ENCODE results near the gene SERPINF2. TPM values are rescaled to one million over a fixed set of nuclear protein-coding genes. Genes with fewer than 3 reads are reported as not detected.

Gene SERPINF2
- total RNA-seq, 3 donors from 2014 or later, result 18.4 to 30.1 (median 21.3) TPM

GRCh38 chr17:1787301-1787902 lies 44.7 kb downstream of the SERPINF2 start:
- Histone ChIP-seq H3K4me1 (peaks cover 0 to 9% of the 10 kb centered on the region in 2 donors), H3K4me3 (no peak overlapping the region), H3K36me3 (no peaks in the 10 kb centered on the region), H3K27me3 (no peaks in the 10 kb centered on the region), H3K27ac (peak overlapping the region; percentile 70 to 89), H3K9me3 (no peaks in the 10 kb centered on the region)
- no peak for DNase-seq (ENCODE audit: low spot score in 2 of 2)
- TF ChIP-seq CTCF (IDR thresholded peaks at IDR 0.05) (no peak), POLR2AphosphoS5 (IDR thresholded peaks at IDR 0.05) (peak in 1 of 3 donors; percentile 25)
- intact Hi-C loops (cut with DNase I; ENCODE audit: low total_unique reads), result no loop called here

DNA sequence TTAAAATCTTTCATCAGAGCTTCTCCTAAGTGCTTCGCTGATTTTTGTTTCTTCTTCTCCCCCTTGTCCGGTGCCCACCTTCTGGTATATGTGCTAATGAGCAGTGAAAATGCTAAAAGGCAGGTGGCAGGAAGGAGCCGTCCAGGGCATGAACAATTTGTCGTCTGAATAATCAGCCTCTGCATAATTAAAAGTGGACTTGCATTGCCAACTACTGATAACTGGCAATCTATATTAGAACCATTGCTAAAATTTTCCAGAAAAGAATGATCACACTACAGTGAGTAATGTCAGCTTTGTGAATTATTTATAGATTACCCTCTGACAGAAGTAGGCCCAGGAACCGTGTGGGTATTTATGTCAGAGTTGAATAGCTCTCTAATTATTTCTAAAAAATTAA lies 47.3 kb downstream of the SERPINF2 start:
- DNase-seq (ENCODE audit: low spot score in 2 of 2), result no peak
- Histone ChIP-seq H3K36me3 (no peaks in the 10 kb centered on the region), H3K4me3 (no peak overlapping the region), H3K27ac (no peak overlapping the region), H3K4me1 (peaks cover 0 to 4% of the 10 kb centered on the region in 2 donors), H3K9me3 (no peaks in the 10 kb centered on the region), H3K27me3 (no peaks in the 10 kb centered on the region)
- TF ChIP-seq POLR2A (IDR thresholded peaks at IDR 0.05) (no peak), CTCF (IDR thresholded peaks at IDR 0.05) (no peak), POLR2AphosphoS5 (IDR thresholded peaks at IDR 0.05) (no peak)
- intact Hi-C loops (cut with DNase I; ENCODE audit: low total_unique reads), result no loop called here

DNA sequence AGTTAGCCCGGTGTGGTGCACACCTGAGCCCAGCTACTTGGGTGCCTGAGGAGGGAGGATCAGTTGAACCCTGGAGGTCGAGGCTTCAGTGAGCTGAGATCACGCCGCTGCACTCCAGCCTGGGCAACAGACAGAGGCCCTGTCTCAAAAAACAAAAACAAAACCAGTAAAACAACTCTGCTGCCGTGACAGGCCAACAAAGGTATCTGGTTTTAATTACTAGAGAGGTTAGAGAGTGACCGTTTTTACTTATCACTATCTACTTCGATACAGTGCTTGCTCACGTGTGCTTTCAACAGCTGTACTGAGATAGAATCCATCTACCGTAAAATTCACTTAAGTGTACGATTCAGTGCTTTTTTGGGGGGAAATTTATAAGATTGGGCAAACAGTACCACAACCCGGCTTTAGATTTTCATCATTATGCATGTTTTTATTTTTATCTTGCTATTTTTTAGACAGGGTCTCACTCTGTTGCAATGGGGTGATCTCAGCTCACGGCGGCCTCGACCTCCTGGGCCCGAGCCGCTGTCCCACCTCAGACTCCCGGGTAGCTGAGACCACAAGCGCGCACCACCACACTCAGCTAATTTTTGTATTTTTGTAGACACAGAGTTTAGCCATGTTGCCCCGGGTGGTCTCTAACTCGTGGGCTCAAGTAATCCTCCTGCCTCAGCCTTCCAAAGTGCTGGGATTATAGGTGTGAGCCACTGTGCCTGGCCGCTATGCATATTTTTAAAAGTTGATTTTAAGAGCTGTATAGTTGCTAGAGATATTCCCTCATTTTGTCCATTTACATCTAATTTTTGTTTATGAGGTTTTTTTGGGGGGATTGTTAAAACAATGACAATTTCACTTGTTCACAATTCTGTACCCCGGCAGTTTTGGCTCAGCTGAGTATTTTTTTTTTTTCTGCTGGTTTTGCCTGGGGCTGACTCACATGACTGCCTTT lies 50.1 kb downstream of the SERPINF2 start:
- H3K4me1 ChIP-seq, result no peaks in the 10 kb centered on the region

DNA sequence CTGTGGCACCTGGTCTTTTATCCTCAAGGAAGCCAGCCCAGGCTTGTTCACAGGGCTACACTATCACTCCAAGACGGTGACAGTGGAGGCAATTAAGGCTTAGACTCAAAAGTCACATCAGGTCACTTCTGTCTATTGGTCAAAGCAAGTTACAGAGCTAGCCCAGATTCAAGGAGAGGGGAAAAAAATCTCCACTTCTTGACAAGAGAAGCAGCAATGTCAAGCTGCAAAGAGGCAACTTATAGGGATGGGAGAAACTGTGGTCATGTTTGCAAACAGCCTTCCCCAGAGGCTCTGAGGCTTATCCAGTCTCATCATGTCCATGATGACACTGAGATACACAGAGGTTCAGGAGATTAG lies 50.8 kb downstream of the SERPINF2 start:
- Histone ChIP-seq H3K36me3 (no peaks in the 10 kb centered on the region), H3K27me3 (no peaks in the 10 kb centered on the region), H3K4me1 (no peaks in the 10 kb centered on the region), H3K9me3 (no peaks in the 10 kb centered on the region), H3K4me3 (no peak overlapping the region), H3K27ac (peak overlapping the region in 1 of 2 donors; percentile 60)
- no peak for DNase-seq (ENCODE audit: low spot score in 2 of 2)
- intact Hi-C loops (cut with DNase I; ENCODE audit: low total_unique reads), result no loop called here
- TF ChIP-seq POLR2A (IDR thresholded peaks at IDR 0.05) (no peak), CTCF (IDR thresholded peaks at IDR 0.05) (no peak), POLR2AphosphoS5 (IDR thresholded peaks at IDR 0.05) (no peak)

More for the DNA sequence above, 50.1 kb downstream of the SERPINF2 start:
- no peaks in the 10 kb centered on the region for H3K9me3 ChIP-seq
- intact Hi-C loops (cut with DNase I; ENCODE audit: low total_unique reads), result no loop called here
- no peak for DNase-seq (ENCODE audit: low spot score in 2 of 2)
- H3K27ac ChIP-seq, result peak overlapping the region; percentile 25 to 60
- H3K36me3 ChIP-seq, result no peaks in the 10 kb centered on the region
- no peak overlapping the region for H3K4me3 ChIP-seq
- no peak for TF ChIP-seq POLR2AphosphoS5 (IDR thresholded peaks at IDR 0.05)
- TF ChIP-seq POLR2A (IDR thresholded peaks at IDR 0.05), result no peak
- no peaks in the 10 kb centered on the region for H3K27me3 ChIP-seq

DNA sequence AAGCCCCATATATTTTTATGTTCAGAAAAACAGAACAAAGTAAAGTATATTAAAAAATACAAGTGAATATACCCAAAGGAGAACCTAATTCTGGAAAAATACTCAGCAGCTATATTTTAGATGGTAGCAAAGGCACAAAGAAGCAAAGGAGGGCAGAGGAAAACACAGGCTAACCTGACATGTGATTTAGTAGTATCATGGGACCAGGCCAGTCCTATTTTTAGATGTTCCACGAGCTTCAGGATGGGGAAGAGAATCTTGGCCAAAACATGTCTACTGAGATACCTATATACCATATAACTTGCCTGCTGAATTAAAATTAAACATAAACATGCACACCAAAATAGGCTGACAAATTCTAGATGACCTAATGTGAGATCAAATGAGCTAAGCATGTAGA lies 54.1 kb downstream of the SERPINF2 start:
- TF ChIP-seq CTCF (IDR thresholded peaks at IDR 0.05), result no peak
- TF ChIP-seq POLR2AphosphoS5 (IDR thresholded peaks at IDR 0.05), result no peak
- no peak for TF ChIP-seq POLR2A (IDR thresholded peaks at IDR 0.05)
- Histone ChIP-seq H3K4me3 (no peak overlapping the region), H3K9me3 (no peaks in the 10 kb centered on the region), H3K4me1 (no peaks in the 10 kb centered on the region), H3K27ac (no peak overlapping the region), H3K36me3 (no peaks in the 10 kb centered on the region), H3K27me3 (no peaks in the 10 kb centered on the region)
- intact Hi-C loops (cut with DNase I; ENCODE audit: low total_unique reads), result no loop called here
- DNase-seq (ENCODE audit: low spot score in 2 of 2), result no peak

All from breast epithelium (tissue), 4 donors.